Smooth muscle cell of the brain vasculature (primary cell): Measurements from ENCODE around the gene NUP210.
"Not testable (repeated sequence)": the region's sequence is repeated elsewhere in the genome, so short reads cannot be mapped to it uniquely, and the experiment has no call there.

ENCODE experiments used
- DNase-seq: peaks from one replicate; pipeline ENCODE4 v3.0.0-alpha.2; 2012; ENCODE audit warnings: low read depth, low spot score

The NUP210 gene

DNA sequence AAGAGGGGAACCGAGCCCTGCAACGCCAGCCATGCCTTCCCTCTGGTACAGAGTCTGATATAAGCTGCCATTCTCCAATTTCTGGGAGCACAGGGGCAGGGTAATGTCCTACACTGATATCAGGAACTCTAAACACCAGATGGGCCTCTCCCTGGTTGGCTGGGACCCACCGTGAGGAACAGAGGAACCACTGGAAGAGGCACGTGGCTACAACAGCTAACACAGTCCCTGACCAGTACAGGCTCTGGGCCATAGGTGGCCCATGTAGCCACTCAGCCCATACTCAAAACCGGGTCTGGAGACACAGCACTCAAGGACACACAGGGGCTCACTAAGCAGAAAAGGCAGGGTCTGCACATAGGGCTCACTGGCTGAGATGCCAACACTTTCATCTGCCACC is 13.9 kb downstream of the NUP210 start:
- no peak for DNase-seq

GRCh38 chr3:13405614-13406013 is 14.5 kb downstream of the NUP210 start:
- no peak for DNase-seq

GRCh38 chr3:13404626-13405452 is 15.3 kb downstream of the NUP210 start:
- DNase-seq = no peak

GRCh38 chr3:13403847-13404246 is 16.3 kb downstream of the NUP210 start:
- no peak for DNase-seq

DNA sequence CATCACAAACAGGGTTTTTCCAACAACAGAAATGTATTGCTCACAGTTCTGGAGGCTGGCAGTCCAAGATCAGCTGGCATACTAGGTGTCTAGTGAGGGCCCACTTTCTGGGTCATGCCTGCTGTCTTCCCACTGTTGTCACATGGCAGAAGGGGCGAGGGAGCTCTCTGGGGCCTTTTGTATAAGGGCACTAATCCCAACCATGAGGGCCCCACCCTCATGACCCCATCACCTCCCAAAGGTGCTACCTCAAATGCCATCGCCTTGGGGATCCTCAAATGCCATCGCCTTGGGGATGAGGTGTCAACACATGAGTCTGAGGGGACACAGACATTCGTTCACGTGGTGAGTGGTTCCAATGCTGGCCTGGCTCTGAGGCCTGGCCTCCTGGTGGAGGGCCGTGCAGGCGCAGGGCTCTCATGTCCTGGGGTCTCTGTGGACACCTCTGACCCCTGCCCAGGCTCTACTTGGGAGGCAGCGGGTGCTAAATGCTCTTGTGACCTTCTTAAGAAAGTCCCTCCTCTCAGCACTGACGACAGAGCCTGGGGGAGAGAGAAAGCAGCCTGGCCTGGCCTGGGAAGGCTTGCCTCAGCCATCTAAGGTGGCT is 16.8 kb downstream of the NUP210 start:
- no peak for DNase-seq

DNA sequence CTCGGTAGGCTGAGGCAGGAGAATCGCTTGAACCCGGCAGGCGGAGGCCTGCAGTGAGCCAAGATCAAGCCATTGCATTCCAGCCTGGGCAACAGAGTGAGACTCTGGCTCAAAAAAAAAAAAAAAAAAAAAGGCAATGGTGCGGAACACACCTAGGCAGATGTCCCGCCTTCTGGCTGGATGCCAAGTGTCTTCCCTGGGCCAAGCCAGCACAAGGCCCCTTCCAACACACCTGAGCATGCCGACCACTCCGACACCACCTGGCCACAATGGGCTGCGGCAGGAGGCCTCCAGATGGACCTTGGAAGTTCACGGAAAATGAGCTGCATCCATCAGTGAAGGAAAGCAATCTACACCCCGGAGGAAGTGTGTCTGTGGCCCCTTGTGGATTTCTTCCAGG is 19.0 kb downstream of the NUP210 start:
- DNase-seq = no peak

DNA sequence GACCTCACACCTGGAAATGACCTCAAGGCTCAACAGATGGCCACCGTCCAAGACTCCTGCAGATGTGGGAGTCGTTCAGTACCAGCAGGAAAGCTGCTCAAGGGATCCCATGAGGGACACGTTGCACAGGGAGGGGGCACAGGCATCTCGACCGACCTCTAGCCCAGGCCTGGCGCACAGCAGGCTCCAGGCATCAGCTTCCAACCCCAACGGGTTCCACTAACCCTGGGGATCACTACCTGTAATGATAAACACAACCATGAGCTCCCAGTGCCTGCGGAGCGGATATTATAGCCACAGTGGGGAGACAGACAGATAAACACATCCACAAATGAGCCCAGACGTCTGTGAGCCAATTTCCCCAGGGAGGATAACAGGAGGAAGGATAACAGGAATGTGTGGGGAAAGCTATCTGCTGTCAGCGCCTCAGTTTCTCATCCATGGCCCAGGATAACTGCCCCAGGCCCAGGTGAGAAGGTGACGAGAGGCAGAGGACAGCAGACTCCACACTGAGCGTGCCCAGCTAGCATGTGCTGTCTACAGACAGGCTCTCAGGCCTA is 19.9 kb downstream of the NUP210 start:
- DNase-seq = no peak

GRCh38 chr3:13399603-13400002 is 20.5 kb downstream of the NUP210 start:
- DNase-seq = no peak

DNA sequence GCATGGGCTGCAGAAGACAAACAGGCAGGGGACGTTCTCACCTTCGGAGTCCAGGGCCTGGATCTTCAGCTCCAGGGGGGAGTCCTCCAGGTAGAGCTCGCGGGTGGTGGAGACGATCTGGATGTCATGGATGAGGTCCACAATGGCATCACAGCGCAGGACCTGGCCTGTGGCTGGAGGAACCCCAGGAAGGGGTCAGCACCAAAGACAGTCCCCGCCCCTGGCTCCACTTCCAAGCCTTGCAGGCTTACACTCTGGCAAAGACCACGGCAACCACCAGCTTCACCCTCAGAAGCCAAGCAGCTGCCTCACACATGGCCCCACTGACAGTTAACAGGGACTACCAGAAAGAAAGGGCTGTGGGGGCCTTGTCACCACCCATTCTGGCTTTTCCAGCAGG is 22.8 kb downstream of the NUP210 start:
- DNase-seq = no peak

- no peak for DNase-seq
Observed at GRCh38 chr3:13394363-13394762, 25.8 kb downstream of the NUP210 start.

- no peak for DNase-seq
Observed at GRCh38 chr3:13393427-13394360, 26.4 kb downstream of the NUP210 start.

- no peak for DNase-seq
Observed at GRCh38 chr3:13391308-13391707, 28.8 kb downstream of the NUP210 start.

DNA sequence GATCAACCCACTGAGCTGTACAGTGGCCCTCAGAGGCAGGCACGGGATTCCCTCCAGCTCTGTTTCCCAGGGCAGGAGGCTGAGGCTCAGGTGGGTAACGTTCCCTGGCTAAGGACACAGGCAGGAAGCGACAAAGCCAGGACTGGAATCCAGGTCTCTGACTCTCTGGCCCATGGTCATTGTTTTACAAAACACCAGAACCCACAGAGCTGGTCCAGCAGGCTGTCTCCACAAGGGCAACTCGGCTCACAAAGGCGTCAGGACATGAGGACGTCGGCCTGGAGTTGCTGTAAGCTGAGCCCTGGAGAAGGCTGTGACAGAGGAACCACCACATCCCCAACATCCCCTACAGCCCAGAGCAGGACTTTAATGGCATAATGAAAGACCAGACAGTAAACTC is 30.7 kb downstream of the NUP210 start:
- no peak for DNase-seq

DNA sequence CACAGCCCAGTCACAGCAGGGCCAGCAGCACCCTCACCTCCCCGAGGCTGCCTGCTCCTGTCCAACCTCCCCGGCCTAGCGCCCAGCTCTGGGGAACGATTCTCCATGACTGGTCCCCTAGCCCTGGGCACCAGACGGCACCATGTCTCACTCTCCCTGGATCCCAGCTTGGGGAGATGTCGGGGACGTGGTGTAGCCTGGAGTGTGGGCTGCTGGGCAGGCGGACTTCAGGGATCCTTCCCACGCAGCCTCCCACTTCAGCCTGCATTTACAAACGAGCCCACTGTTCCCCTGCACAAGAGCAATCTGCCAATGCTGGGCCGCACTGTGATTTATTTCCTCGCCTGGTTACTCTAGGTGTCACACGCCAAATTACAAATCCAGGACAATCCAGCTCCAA is 31.3 kb downstream of the NUP210 start:
- DNase-seq = no peak

DNA sequence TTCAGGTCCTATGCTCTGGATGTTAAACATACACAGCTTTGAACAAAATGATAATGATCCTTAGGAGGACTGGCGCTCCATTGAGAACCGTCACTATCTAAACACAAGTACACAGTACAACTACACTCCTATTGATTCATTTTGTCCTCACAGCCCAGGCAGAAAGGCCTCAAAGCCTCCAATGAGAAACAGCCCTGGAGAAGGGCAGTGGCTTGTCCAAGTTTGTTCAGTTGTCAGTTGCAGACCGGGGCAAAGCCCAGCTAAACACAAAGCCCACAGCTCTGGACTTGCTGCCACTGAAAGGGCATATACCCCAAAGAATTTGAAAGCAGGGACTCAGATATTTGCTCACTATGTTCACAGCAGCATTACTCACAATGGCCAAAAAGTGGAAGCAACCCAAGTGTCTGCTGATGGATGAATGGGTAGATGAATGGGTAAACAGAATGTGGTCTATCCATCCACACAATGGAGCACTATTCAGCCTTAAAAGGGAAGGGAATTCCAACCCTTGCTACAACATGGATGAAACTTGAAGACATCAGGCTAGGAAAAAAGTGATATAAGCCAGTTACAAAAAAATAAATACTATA is 34.7 kb downstream of the NUP210 start:
- DNase-seq = no peak

DNA sequence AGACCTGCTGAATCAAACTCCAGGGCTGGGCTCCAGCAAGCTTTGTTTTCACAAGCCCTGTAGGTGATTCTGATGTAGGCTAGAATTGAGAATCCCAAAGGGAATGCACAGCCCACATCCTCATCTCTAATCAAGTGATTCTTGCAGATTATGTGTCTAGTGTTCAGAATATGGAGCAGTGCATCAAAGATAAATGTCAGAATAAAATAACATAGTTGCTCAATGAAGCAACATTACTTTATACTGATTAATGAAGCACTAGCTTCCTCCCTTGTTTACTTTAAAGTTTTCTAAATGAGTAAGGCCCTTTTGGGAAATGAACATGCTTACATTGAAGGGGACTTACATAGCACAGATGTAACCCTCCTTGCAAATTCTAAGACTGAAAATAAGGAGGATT is 39.2 kb downstream of the NUP210 start:
- DNase-seq = no peak

DNA sequence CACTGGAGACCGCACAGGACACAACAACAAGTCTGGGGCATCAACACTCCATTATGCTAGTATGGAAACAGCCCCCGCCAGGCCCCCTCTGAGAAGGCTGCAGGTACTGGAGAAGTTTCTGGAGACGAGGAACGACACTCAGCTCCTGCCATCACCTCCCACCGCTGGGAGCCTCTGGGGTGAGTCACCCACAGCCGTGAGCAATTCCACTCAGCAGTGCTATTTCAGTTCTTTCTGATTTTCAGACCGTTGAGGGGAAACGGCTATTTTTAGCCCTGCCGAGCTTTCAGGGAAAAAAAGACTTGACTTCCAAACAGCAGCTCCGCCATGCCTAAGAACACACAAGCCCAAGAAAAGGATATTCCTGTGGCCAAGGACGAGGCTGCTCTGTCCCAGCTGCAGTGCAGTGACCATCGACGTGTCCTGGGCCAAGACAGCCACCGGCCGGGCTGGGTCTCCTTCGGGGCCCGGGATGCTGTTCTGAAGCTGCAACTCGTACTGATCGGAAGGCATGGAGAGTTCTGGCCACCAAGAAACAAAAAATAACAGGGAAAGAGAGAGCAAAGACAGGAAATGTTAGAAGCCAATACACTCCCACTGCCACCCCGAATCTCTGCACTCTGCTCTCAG is 40.8 kb downstream of the NUP210 start:
- peak; percentile 52 for DNase-seq

GRCh38 chr3:13378155-13378554 is 42.0 kb downstream of the NUP210 start:
- DNase-seq = peak; percentile 44

- DNase-seq = not testable (repeated sequence)
Observed at GRCh38 chr3:13377741-13378140, 42.4 kb downstream of the NUP210 start.

DNA sequence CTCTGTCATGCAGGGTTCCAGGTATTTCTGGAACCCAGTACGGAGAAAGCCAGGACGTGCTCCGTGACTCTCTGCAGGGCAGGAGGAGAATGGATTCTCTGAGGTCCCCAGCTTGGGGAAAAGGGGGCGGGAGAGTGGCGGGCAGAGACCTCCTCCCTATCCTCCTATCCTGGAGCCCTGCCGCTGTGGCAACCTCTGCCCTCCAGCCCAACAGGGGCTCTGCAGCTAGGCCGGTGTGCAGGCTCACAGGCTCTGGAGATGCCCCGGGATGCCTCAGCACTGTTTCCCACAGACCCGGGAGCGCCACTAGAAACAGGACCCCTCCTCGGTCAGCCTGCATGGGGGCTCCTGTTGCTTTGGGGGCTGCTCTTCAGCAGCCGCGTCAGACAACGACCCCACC is 43.1 kb downstream of the NUP210 start:
- no peak for DNase-seq

- no peak for DNase-seq
Observed at GRCh38 chr3:13376091-13376490, 44.0 kb downstream of the NUP210 start.
